SK-N-SH (cell line): ENCODE results near the gene MPHOSPH9. TPM values are rescaled to one million over a fixed set of nuclear protein-coding genes. Genes with fewer than 3 reads are reported as not detected.

Experiments
- CTCF ChIA-PET: fragments of 300-600, 350-600 bp; formaldehyde crosslinking; extraction: SDS; loops from one replicate; lab custom pipeline; 2021; lab: Yijun Ruan, JAX
- POLR2A ChIA-PET: fragments of 350-600 bp; sonication (Branson Sonifier 250); formaldehyde crosslinking; extraction: SDS; loops from one replicate; lab custom pipeline; 2020; ENCODE audit warnings: antibody characterized with exemption, inconsistent platforms; lab: Yijun Ruan, JAX
- DNase-seq: peaks from one replicate; pipeline ENCODE4 v3.0.0; 2012
- H2AFZ ChIP-seq: fragments of 200-600 bp; sonication (generic); 2 replicates; pipeline ENCODE4 v1.8.1; 2016; ENCODE audit warnings: antibody characterized with exemption, mild to moderate bottlenecking, low read depth
- H3F3A ChIP-seq: fragments of 200-600 bp; sonication (generic); replicated peaks from 2 replicates; pipeline ENCODE3; 2016; ENCODE audit warnings: antibody characterized with exemption, mild to moderate bottlenecking; ENCODE audit not compliant: insufficient read depth
- H3K27ac ChIP-seq, 2 experiments: fragments of 200-500 bp in 1 of 2; fragments of 200-600 bp in 1 of 2; sonication (Bioruptor generic) in 1 of 2; sonication (generic), shearing (Covaris generic) in 1 of 2; 2 replicates each; pipeline versions ENCODE4 v1.5.1 to v1.6.1; 2014 to 2016; ENCODE audit warnings: low read depth in 2 of 2, inconsistent platforms in 1 of 2, low read length in 1 of 2, mild to moderate bottlenecking in 1 of 2, mixed read lengths in 1 of 2
- H3K27me3 ChIP-seq: fragments of 200-600 bp; sonication (generic), shearing (Covaris generic); 2 replicates; pipeline ENCODE4 v1.6.1; 2016; ENCODE audit warnings: mixed run types; ENCODE audit not compliant: insufficient read depth
- H3K36me3 ChIP-seq, 2 experiments: fragments of 200-500 bp in 1 of 2; fragments of 200-600 bp in 1 of 2; sonication (Bioruptor generic) in 1 of 2; sonication (generic) in 1 of 2; replicated peaks in 1 of 2; 2 replicates each; pipeline versions ENCODE3 to v1.5.1; 2014 to 2016; ENCODE audit warnings: low read length in 1 of 2, mild to moderate bottlenecking in 1 of 2; ENCODE audit not compliant: insufficient read depth in 2 of 2, control insufficient read depth in 1 of 2
- H3K4me1 ChIP-seq, 2 experiments: fragments of 200-500 bp in 1 of 2; fragments of 200-600 bp in 1 of 2; sonication (Bioruptor generic) in 1 of 2; sonication (generic), shearing (Covaris generic) in 1 of 2; 2 replicates each; pipeline versions ENCODE4 v1.5.1 to v1.6.1; 2014 to 2016; ENCODE audit warnings: low read depth in 1 of 2, low read length in 1 of 2, mixed run types in 1 of 2; ENCODE audit not compliant: insufficient read depth in 2 of 2, control insufficient read depth in 1 of 2
- H3K4me2 ChIP-seq: fragments of 200-600 bp; sonication (generic), shearing (Covaris generic); 2 replicates; pipeline ENCODE4 v1.6.1; 2017; ENCODE audit warnings: mixed run types
- H3K4me3 ChIP-seq, 2 experiments: fragments of 200-500 bp in 1 of 2; fragments of 200-600 bp in 1 of 2; sonication (Bioruptor generic) in 1 of 2; sonication (generic), shearing (Covaris generic) in 1 of 2; 2 replicates each; pipeline versions ENCODE4 v1.5.1 to v1.8.1; 2014 to 2016; ENCODE audit warnings: low read depth in 2 of 2, inconsistent platforms in 1 of 2, low read length in 1 of 2, mild to moderate bottlenecking in 1 of 2, mixed read lengths in 1 of 2, moderate library complexity in 1 of 2
- H3K79me2 ChIP-seq: fragments of 200-600 bp; sonication (generic); 2 replicates; pipeline ENCODE4 v1.8.1; 2017; ENCODE audit warnings: mild to moderate bottlenecking; ENCODE audit not compliant: insufficient read depth
- H3K9ac ChIP-seq: fragments of 200-600 bp; sonication (generic); 2 replicates; pipeline ENCODE4 v1.6.1; 2017; ENCODE audit warnings: mixed run types
- H3K9me2 ChIP-seq: fragments of 200-600 bp; sonication (generic); 2 replicates; pipeline ENCODE4 v1.6.1; 2017; ENCODE audit warnings: mixed run types
- H3K9me3 ChIP-seq: fragments of 200-600 bp; sonication (generic); 2 replicates; pipeline ENCODE4 v1.6.1; 2017; ENCODE audit warnings: mixed run types, mild to moderate bottlenecking, moderate library complexity
- H4K20me1 ChIP-seq: fragments of 200-600 bp; sonication (generic); 2 replicates; pipeline ENCODE4 v1.6.1; 2017; ENCODE audit warnings: mild to moderate bottlenecking, mixed run types; ENCODE audit not compliant: insufficient read depth
- CHD2 ChIP-seq: fragments of 150-350 bp; IDR thresholded peaks from 2 replicates; pipeline ENCODE4 v1.6.1; 2018; ENCODE audit warnings: low read length; ENCODE audit not compliant: partially characterized antibody
- CTCF ChIP-seq: fragments of 200-600 bp; sonication (generic); IDR thresholded peaks from 2 replicates; pipeline ENCODE4 v1.6.1; 2017; ENCODE audit warnings: antibody characterized with exemption, mild to moderate bottlenecking, moderate library complexity
- ELF1 ChIP-seq: IDR thresholded peaks from 2 replicates; pipeline ENCODE4 v1.4.0; 2012
- EP300 ChIP-seq, 2 experiments: IDR thresholded peaks; 2 replicates each; pipeline versions ENCODE4 v1.4.0 to v1.6.1; 2012; ENCODE audit warnings: borderline replicate concordance in 1 of 2, low read depth in 1 of 2, low read length in 1 of 2
- FOSL2 ChIP-seq: IDR thresholded peaks from 2 replicates; pipeline ENCODE4 v1.4.0; 2012; ENCODE audit warnings: low read depth, mild to moderate bottlenecking, moderate library complexity, borderline replicate concordance
- FOXJ3 ChIP-seq: sonication (generic); formaldehyde crosslinking; IDR thresholded peaks from 2 replicates; pipeline ENCODE4 v1.5.1; 2020; ENCODE audit warnings: mild to moderate bottlenecking, missing genetic modification reagents
- FOXM1 ChIP-seq: IDR thresholded peaks from 2 replicates; pipeline ENCODE4 v1.4.0; 2012; ENCODE audit warnings: low read depth, mild to moderate bottlenecking
- JUND ChIP-seq: IDR thresholded peaks from 2 replicates; pipeline ENCODE4 v1.4.0; 2012
- MXI1 ChIP-seq: IDR thresholded peaks from 2 replicates; pipeline ENCODE4 v1.6.1; 2012; ENCODE audit warnings: mild to moderate bottlenecking, low read depth, low read length, improper control_type of control experiment
- NRF1 ChIP-seq: IDR thresholded peaks from 2 replicates; pipeline ENCODE4 v1.6.1; 2012; ENCODE audit warnings: low read depth, mild to moderate bottlenecking, low read length
- RAD21 ChIP-seq: IDR thresholded peaks from 2 replicates; pipeline ENCODE4 v1.6.1; 2012; ENCODE audit warnings: mild to moderate bottlenecking, low read length
- RCOR1 ChIP-seq: fragments of 150-350 bp; IDR thresholded peaks from 2 replicates; pipeline ENCODE4 v1.6.1; 2017; ENCODE audit warnings: antibody characterized with exemption, low read length
- RXRA ChIP-seq: IDR thresholded peaks from 2 replicates; pipeline ENCODE4 v1.4.0; 2012; ENCODE audit warnings: low read depth, mild to moderate bottlenecking, borderline replicate concordance
- TCF12 ChIP-seq: IDR thresholded peaks from 2 replicates; pipeline ENCODE4 v1.4.0; 2012
- TEAD4 ChIP-seq: IDR thresholded peaks from 2 replicates; pipeline ENCODE4 v1.4.0; 2012; ENCODE audit warnings: mild to moderate bottlenecking, borderline replicate concordance; ENCODE audit not compliant: insufficient read depth
- YY1 ChIP-seq: IDR thresholded peaks from 2 replicates; pipeline ENCODE4 v1.4.0; 2012; ENCODE audit warnings: low read depth, mild to moderate bottlenecking
- WGBS: methylation state at CpG from one replicate; pipeline ENCODE4 v1.1.6; 2017; ENCODE audit warnings: low lambda C conversion rate; 5-methylcytosine and 5-hydroxymethylcytosine counted together
- polyA plus RNA-seq, 3 experiments: library from polyadenylated mRNA; depleted of rRNA; stranded (reverse); fragments of >200 nt; gene quantifications; 2 replicates each; pipeline ENCODE4 v1.2.3, GENCODE V29; 2012
- TF ChIP-seq, protein P1 (sequence below): IDR thresholded peaks from 2 replicates; pipeline ENCODE4 v1.4.0; 2012; ENCODE audit warnings: low read depth

The MPHOSPH9 gene
- polyA plus RNA-seq, 1 of the 3 experiments (the other 2 are of a cell fraction): 9.0 TPM

DNA sequence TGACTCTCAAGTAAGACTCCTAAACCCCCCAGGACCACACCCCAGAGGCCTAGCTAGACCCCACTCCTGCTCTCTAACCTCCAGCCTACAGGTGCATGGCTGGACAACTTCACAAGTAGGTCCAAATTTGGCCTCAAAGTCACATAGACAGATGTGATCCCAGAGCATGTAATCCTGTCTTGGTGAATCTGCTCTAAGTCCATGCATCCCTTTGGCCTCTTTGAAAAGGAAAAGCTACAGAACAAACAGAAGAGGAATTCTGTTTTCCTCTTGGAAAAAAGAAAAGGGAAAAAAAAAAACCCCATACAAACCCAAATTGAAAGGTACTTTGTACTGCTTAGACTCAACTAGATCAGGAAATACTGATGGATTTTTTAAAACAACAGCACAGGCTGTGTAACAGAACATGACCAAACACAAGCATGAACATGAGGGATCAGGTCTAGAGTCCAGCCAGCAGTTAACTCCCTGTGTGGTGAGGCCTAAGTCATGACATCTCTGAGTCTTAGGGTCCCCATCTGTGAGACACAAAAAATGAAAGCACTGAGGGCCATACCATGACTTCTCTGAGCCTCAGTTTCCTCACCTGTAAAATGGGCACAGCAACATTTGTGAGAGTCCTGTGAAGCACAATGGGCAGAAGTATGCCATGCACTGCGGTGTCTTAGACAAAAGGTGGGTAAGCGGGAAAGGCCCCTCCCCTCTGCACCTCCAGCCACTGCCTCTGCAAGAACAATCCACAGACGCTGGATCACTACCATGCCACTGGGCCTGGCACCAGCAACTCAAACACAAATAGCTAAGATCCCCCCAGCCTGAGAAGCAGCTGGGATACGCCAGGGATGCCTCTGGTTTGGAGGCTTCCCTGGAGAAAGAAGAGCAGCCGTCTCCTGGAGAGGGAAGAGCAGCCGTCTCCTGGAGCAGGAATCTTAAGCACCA is 92.0 kb downstream of the MPHOSPH9 start:
- 87% methylated on average over 6 of the region's 6 CpGs for WGBS
- POLR2A ChIA-PET: no interaction called here
- Histone ChIP-seq H3K27me3 (no peaks in the 10 kb centered on the region), H3K4me1 (peaks cover 0 to 34% of the 10 kb centered on the region in 2 experiments; a peak in 2 of 4 replicates), H3K27ac (peak overlapping the region; percentile 45 to 66; a peak in 3 of 4 replicates), H3K9me2 (no peaks in the 10 kb centered on the region), H3K4me2 (peak overlapping the region; percentile 63)
- no peak for DNase-seq
- CTCF ChIA-PET: no interaction called here
- no peak for TF ChIP-seq NRF1
- TF ChIP-seq FOXM1: no peak
- no peak for TF ChIP-seq MXI1
- TF ChIP-seq, all 33 proteins: peak for 0
- H3K4me3 ChIP-seq: no peak overlapping the region
- peaks cover 60% of the 10 kb centered on the region for H3K79me2 ChIP-seq
- H3F3A ChIP-seq: peaks cover 26% of the 10 kb centered on the region
- 0 out of 2 replicates have a peak overlapping the region, but pooled peaks have one; percentile 24 for H3K9ac ChIP-seq
- no peaks in the 10 kb centered on the region for H3K36me3 ChIP-seq
- no peaks in the 10 kb centered on the region for H3K9me3 ChIP-seq
- 0 out of 2 replicates have a peak, but pooled peaks cover 6% of the 10 kb centered on the region for H4K20me1 ChIP-seq
- H2AFZ ChIP-seq: 0 out of 2 replicates have a peak overlapping the region, but pooled peaks have one; percentile 44

- H3K79me2 ChIP-seq: peaks cover 54% of the 10 kb centered on the region
- 0 out of 2 replicates have a peak, but pooled peaks cover 6% of the 10 kb centered on the region for H4K20me1 ChIP-seq
- H3F3A ChIP-seq: peaks cover 26% of the 10 kb centered on the region
- H3K4me2 ChIP-seq: peak overlapping the region; percentile 63
- H3K27ac ChIP-seq: peak overlapping the region in 1 of 2 experiments; percentile 66; a peak in 2 of 4 replicates
- ChIA-PET CTCF (interaction anchor here (0.6 to 1.3 kb wide), 2 partner anchors 68 to 97 kb away, joined by 3 read pairs; no protein-coding TSS in a partner anchor), POLR2A (no interaction called here)
- no peaks in the 10 kb centered on the region for H3K36me3 ChIP-seq
- H3K9ac ChIP-seq: peak overlapping the region; percentile 24; the same call in 1 of the 2 replicates
- 0 out of 2 replicates have a peak overlapping the region, but pooled peaks have one; percentile 44 for H2AFZ ChIP-seq
- no peak overlapping the region for H3K4me3 ChIP-seq
- H3K9me3 ChIP-seq: no peaks in the 10 kb centered on the region
- no peaks in the 10 kb centered on the region for H3K9me2 ChIP-seq
- no peak for DNase-seq
- TF ChIP-seq RAD21: no peak
- no peak for TF ChIP-seq NRF1
- peak; percentile 28; the same call in 1 of the 2 replicates for TF ChIP-seq FOSL2
- no peak for TF ChIP-seq CTCF
- TF ChIP-seq FOXJ3 (CRISPR knock-in tag): no peak
- 0 out of 2 replicates have a peak, but pooled peaks have one; percentile 38 for TF ChIP-seq YY1
- TF ChIP-seq JUND: 0 out of 2 replicates have a peak, but pooled peaks have one; percentile 9
- no peak for TF ChIP-seq ELF1
- TF ChIP-seq, protein P1, sequence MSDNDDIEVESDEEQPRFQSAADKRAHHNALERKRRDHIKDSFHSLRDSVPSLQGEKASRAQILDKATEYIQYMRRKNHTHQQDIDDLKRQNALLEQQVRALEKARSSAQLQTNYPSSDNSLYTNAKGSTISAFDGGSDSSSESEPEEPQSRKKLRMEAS: no peak
- peak; percentile 72; the same call in 1 of the 2 replicates for TF ChIP-seq RXRA
- TF ChIP-seq CHD2: no peak
- peak in 1 of 2 experiments; percentile 10; a peak in 1 of 4 replicates for TF ChIP-seq EP300 (IDR thresholded peaks at IDR 0.05; ENCODE audit: borderline replicate concordance in 1 of 2, low read depth in 1 of 2, low read length in 1 of 2)
- TF ChIP-seq TCF12: no peak
- TF ChIP-seq TEAD4: no peak
- no peak for TF ChIP-seq RCOR1
- H3K27me3 ChIP-seq: no peaks in the 10 kb centered on the region
- H3K4me1 ChIP-seq: peaks cover 0 to 34% of the 10 kb centered on the region in 2 experiments; a peak in 2 of 4 replicates
- 39% methylated on average over 3 of the region's 6 CpGs for WGBS
These were observed 92.8 kb downstream of the MPHOSPH9 start for GRCh38 chr12:123139926-123140675.
